DMS79 treated with DMSO at 0.1 percent for 48 hours (cell line): ENCODE results near the gene SLC22A4.

ENCODE experiments used
- DNase-seq: peaks from one replicate; lab custom pipeline; 2025; lab: John Stamatoyannopoulos, UW

SLC22A4 gene

DNA sequence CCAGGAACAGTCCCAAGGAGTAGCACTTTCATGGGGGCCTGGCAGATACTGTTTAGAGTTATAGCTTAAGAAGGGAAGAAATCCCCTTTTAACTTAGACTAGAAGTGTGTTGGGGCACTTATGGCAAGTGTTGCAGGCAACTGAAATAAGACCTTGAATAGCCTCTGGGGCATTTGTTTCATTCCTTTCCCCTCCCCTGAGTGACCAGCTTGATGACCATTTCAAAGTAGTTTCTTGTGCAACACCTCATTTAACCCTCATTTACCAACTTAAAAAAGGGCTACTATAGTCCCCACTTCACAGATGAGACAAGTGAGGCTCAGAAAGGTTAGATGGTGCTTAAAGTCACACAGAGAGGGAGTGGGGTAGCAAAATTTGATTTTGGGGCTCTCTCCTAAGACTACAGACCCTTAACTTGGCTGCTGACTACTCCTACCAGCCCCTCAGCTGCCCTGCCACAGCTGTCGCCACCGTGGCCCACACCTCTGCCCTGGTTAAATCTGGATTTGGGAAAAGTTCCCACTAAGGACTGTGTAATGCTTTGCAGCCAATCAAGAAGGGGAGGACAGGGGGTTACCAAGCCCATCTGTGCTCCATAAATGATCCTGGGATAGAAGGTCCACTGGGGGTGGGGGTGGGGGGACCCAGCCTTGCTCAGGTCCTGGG, 31.2 kb upstream of the SLC22A4 start:
- no peak for DNase-seq

DNA sequence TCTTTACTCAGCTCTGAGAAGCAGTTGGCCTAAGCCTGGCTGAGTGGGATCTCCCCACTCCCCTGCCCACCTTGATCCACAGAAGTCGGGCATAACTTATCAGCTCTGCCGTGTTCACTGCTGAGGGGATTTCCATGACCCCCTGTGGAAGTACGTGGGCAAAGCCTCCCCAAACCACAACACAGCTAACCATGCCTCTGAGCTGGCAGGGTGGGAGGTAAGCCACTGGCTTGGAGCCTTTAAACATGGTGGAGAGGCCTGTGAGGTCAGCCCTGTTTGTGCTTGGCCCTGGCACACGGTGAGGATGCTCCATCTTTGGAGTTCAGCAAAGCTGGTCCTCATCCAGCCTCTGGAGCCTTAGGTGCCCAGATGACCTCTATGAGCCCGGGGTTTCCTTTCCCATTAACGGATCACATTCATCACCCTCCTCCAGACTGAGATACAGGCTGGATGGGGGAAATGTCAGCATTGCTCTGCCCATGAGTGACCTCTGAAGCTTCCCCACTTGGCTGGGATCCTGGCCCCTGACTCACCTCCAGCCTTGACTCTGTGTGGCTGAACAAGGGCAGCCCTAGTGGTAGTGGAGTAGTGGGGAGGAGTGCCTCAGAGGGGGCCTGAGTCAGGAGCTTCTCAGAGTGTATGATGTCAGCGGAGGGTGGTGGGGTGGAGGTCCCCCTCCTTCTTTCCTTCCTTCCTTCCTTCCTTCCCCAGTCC, 30.5 kb upstream of the SLC22A4 start:
- DNase-seq, result no peak

DNA sequence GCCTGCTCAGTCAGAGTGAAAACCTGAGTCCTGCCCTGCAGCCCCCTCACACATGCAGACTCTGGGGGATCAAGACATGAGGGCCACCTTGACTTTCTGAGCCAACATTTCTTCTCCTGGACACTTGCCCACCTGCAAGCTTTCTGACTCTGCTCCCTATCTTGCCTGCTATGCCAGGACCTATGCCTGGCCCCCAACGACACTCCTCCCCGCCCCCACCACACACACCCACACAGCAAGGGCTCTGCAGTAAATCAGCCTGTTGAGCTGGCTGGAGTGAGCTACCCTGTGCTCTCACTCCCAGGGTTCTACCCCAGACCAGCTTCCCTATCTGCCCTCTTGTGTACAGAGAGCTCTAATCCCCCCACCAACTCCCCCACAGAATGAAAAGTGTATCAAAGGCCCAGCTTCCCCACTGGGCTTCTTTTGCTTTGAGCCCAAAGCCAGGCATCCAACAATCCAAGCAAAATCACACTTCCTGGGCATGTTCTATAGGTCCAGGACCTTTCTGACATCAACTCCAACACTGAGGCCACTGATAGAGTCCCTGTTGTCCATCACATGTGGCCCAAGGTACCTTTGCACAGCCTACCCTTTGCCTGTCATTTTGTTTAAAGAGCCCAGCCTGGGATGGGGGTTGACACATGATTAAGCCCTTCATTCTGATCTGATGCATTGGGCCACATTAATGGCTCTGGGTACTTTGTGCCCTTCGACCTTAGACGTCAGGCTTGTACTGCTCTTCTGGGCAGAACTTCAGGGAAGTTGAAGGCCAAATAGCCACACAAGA, 29.5 kb upstream of the SLC22A4 start:
- DNase-seq, result no peak

DNA sequence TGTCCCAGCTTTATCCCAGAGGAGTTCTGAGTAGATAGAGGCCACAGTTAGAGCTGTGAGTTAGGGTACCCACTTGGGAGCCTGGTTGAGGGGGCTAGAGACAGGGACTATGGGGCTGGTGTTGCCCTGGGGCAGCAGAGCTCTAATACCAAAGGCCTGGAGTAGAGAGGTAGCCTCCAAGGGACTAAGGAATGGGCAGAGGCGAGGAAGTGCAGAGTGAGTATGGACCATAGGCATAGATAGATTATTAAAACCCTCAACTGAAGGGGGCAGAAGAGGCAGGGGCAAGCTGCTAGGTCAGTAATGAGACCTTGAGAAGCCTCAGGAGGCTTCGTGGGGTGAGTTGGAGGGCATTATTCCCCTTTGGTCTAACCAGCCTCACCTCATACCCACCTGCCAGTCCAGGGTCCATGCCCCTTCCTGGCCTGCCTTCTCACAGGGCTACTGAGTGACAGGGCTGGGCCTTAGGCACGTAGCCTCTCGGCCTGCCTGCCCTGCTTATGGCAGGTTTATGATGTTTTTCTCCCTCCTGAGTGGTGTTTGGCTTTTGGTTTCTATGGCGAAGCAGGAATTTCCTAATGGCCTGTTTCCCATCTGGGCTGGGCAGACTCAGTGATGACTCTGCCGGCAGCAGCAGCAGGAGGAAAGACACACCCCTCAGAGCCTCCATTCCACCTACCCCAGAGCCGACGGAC, 28.7 kb upstream of the SLC22A4 start:
- no peak for DNase-seq

DNA sequence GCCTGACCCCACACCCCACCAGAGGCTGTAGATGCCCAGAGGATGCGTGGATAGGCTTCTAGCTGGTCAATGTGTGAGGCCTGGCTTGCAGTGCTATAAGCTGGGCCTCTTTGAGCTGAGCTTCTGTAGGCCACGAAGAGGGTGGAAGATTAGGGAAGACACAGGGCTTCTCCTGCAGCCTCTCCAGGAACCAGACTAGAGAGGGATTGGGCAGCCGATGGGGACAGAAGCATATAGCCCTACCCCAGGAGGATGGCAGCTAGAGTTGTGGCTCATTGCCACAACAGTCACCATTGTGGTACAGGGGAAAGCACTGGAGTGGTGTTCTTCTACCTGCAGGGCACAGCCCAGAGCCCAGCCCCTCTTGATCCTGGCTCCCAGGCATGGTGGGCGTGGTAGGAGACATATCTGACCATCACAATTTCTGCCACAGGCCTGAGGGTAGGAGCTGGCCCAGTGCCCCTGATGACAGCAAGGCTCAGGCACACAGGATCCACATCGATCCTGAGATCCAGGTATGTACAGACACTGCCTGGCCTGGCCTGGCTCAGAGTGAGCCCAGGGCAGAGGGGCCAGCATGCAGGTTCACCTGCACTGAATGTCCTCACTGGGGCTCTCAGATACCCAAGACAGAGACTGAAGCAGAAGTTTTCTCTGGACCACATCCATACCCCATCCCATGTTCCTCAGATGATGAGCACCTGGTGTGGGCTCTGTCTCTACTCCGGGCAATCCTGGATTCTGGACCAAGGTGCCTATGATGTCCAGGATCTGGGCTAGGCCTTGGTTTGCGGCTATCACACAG, 28.0 kb upstream of the SLC22A4 start:
- no peak for DNase-seq

DNA sequence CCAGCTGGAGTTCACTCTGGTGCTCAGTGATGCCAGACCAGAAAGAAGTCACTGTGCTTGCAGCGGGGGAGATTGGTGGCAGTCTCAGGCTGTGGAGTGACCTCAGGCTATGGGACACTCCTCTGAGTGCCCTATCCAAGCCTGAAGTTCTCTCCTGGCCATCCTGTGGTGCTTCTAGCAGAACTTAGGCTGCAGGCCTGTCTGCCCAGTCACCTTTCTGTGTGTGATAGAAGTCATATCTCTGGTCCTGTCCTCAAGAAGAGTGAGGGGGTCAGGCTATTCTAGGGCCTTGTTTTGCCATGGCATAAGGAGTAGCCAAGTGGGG, 27.4 kb upstream of the SLC22A4 start:
- DNase-seq, result no peak

DNA sequence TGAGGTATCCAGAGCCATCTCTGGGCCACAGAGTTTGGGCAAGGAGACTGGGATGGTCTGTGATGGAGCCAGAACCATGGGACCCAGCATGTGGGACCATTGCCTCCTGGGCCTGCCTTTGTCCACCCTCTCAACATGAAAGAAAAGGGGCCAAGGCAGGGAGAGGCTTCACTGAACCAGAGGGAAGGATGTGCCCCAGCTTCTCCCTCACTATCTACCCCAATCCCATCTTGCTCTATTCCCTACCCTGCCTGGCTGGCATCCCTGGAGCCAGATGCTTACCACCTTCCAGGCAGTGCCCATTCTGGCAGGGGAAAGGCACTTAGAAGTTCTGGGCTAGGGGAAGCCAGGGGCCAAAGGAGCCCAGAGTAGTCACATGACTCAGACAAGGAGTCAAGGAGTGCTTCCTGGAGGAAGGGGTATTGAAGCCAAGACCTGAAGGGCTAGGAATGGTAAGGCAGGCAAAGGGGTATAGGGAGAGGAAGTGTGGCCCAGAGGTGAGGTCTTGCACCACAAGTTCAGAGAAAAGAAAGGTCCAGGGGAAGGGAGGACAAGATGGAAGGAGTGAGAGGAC, 26.9 kb upstream of the SLC22A4 start:
- DNase-seq, result no peak

DNA sequence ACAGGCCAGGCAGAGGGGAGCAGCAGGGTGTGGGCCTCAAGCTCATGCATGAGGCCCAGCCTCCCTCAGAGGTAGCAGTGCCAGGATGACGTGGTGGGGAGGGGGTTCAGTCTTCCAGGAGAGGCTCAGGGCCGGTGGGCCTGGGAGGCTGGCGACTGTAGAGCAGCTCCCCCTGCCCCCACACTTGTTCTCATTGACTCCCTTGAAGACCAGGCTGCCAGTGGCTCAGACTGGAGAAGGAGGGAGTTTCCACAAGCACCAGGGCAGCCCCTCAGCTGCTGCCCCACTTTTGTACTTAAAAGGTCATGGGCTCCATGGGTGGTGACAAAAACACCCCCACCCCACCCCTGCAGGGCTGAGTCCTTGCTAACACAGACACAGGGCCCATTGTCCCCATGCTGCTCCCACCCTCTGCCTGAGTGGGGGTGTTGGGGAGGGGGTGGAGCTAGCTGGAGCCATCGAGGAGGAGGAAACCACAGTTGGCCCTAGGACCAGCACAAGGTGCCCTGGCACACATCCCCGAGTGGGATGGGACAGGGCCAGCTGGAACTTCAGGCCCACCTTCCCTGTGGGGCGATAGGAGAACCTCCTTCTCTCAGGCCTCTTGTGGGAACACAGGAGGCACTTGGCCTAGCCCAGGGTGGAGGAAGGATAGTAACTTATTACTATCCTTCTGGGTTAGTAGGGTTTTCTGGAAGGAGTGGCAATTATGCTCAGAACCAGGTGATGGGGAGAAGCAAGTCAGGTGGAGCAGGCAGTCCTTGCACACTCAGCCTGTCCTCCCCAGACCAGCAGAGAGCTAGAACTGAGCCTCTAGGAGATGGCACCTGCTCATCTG, 26.0 kb upstream of the SLC22A4 start:
- no peak for DNase-seq

DNA sequence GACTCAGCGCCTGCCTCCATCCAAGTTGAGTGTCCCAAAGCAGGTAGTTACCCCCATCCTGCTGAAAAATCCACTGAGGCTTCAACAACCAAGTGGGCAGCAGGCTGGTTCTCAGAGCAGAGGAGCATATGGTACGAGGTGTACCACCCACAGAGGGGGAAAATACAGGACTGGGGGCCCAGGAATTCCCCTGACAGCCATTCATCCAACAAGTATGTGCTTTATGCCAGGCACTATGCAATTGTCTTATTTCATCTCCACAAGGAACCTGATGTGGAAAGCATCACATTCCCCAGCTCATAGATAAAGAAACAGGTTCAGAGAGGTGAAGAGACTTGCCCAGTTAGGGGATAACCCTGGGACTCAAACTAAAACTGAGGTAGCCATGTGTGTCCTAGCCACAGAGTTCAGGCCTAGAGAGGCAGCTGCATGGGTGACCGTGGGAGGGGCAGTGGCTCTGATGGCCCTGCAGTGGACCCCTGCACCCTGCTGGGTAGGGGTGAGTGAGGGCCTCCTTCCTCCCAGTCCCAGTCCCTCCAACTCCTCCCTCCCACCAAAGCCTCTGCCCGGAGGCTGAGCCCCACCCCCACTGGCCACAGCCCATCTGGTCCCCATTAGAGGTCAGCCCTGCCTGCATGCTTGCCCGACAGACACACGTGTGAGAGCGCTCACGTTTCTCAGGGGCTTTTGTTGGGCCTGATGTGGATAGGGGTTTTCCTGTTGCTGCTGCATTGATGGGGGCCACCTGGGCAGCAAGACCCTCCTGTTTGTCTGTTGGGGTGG, 25.2 kb upstream of the SLC22A4 start:
- DNase-seq, result no peak

DNA sequence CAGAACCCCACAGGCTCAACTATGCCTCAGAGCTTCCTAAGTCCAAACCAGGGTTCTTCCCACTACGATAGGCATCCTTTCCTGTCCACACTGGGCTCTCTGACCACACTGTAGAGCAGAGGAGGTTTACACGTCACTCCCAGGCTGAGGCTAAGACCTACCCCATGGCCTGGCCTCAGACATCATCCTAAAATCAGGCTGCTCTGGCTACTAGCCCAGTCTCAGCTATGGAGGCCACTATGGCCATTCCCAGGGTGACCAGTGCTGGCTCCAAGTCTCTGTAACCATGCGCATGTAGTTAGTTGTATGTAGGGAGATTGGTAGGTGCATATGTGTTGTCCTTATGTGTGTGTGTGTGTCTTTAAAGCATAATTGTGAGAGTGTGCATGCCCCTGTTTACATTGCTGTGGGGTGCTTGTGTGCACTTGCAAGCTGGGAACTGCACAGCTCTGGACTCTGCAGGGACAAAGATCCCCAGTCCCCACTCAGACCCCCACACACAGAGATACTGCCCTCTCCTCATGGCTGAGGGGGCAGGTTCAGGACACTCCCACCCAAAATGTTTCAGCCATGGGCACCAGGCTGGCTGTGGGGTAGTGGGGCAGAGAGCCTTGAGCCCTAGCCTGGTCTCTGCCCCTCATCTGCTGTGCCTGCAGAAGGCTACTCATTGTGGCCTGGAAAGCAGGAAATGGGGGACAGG, 24.4 kb upstream of the SLC22A4 start:
- DNase-seq, result no peak

DNA sequence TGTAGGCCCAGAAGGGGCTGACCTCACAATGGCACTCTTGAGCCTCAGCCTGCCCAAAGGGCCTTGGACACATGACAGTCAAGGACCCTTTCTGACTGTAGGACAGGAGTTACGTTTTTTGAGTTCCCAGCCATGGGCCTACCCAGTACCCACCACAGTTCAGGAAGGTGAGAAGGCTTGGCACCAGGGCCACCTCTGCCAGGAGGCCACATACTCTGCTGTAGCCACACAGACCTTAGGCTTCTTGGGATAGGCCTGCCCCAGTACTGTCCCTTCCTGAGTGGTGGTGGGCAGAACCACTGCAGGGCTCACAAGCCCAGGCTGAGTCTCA, 23.9 kb upstream of the SLC22A4 start:
- no peak for DNase-seq

DNA sequence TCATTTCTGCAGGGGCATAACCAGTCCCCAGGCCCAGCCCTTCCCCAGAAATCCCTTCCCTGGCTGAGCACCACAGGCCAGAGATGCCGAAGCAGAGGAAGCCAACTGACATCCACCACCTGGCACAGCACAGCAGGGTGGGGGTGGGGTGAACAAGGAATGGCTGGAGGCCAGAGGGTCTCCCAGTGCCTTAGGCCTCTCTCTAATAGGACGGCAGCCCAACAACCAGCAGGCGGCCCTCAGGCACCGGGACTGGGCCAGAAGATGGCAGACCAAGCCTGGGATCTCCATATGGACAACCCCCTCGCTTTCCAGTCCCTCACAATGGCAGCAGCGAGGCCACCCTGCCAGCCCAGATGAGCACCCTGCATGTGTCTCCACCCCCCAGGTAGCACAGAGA, 23.5 kb upstream of the SLC22A4 start:
- no peak for DNase-seq

DNA sequence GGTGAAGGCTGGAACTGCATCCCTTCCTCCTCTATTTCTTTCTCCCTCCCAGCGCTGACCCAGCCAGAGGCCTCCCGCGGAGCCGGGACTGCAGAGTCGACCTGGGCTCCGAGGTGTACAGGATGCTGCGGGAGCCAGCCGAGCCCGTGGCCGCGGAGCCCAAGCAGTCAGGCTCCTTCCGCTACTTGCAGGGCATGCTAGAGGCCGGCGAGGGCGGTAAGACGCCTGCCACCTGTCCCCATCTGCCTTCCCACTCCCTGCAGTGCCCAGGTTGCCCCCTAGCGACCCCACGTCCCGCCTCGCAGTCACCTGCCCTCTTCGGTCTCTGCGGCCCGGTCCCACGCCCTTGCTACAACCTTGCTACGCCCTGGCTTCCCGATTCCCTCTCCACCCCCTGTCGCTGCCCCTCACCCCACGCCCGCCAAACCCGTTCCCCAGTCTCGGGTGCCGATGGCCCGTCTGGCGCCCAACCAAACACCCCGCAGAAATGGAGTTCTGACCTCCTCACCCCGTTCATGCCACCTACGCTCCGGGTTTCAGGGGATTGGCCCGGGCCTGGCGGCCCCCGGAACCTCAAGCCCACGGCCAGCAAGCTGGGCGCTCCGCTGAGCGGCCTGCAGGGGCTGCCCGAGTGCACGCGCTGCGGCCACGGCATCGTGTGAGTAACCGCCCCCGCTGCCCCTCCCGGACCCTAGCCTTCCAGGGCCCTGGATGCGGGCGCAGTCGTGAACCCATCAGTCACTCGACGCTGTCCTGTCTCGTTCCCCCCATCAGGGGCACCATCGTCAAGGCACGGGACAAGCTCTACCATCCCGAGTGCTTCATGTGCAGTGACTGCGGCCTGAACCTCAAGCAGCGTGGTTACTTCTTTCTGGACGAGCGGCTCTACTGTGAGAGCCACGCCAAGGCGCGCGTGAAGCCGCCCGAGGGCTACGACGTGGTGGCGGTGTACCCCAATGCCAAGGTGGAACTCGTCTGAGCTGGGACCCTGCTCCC, 22.6 kb upstream of the SLC22A4 start:
- no peak for DNase-seq

DNA sequence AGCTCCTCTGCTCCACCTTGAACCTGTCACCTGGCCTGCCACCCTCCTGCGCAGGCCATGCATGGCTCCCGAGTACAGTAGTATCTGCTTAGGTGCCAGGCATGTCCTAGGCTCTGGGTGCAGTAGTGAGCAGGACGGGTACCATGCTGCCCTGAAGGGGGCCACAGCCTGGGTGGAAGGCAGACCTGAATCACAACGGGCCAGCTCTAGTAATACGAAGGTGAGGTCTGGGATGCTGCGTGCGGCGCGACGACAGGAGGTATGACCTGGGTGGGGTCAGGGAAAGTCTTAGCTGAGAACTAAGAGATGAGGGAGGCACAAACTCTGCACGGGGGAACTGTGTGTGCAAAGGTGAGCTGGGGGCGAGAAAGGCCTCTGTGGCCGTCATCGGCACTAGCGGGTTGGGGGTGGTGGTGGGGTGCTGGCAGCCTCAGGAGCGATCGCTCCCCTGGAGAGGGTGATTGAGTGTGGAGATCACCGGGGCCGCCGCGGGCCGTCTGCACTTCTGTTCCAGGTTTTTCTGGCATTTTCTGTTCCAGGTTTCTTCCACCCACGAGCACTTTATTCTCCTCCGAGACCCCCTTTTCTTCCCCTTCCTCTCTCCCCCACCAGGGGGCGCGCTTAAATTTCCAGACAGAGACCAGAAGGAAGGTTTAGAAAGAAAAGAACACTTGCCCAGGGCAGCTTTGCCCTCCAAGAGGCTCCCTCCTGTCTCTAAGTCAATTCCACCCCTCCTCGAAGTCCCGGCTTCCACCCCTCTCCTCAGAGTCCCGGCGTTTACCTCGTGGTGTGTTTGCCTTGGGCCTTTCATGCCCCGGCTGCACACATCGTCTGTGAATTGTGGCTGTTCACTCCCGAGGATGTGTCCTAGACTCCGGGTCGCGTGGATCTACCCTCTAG, 21.6 kb upstream of the SLC22A4 start:
- no peak for DNase-seq

DNA sequence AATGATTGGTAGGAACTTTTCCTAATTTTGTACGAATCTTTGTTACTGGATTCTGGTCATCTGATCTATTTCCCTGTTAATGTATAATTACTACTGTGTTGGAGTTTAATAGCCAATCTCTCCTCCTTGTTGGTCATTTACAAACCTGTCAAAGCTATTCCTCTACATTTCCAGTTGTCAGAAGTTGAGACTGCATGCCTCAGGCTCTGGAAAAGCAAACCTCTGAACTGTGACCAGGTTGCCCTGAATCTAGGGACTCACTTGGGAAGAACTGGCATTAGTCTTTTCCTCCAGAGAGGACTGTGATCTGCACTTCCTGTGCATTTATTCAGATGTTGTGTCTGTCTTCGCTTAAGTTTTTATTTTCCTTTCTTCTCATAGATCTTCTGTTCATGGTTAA, 20.6 kb upstream of the SLC22A4 start:
- no peak for DNase-seq

DNA sequence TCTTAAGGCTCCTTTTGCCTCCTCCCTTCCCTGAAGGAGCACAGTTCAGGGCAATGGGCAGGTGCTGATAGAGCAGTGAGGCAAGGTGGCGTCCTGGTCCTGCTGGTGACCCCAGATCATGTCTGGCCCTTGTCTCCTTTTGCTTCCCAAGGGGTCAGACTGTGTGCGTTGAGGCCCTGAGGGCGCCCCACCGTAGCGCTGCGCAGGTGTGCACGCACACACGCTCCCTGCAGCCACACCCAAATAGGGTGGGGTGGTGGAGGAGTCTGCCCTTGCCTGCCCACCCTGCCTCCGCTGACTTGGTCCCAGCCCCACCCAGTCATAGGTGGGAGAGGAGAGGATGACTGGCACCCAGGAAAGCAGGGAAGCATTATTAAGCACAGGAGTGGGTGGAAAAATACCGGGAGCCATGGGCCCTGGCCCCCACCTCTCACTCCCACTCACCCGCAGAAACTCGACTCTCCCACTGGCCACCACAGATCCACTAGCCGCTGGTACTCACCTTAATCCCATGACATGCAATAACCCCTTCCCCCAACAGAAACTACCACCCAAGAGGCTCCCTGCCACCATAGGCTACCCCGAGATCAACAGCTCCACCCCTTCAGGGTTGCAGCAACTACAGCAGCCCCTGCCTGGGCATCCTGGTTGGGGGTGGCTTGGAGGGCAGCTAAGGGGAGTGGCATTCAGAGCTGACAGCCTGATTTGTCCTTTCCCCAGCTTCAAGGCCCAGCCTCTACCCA, 20.0 kb upstream of the SLC22A4 start:
- DNase-seq, result no peak
